Measurements from ENCODE around the gene CHCHD3. TPM values are rescaled to one million over a fixed set of nuclear protein-coding genes. Genes with fewer than 3 reads are reported as not detected.

The CHCHD3 gene
- total RNA-seq, 2 experiments from 2014 or later = 83.5 to 83.8 TPM

GRCh38 chr7:132857703-132858102, 224.2 kb downstream of the CHCHD3 start:
- CTCF ChIA-PET (ENCODE audit: unreplicated experiment) = no interaction called here
- H3K36me3 ChIP-seq (ENCODE audit: insufficient read depth, low read length) = no peaks in the 10 kb centered on the region
- H3K9me2 ChIP-seq (ENCODE audit: insufficient read depth, low read length) = no peaks in the 10 kb centered on the region
- H4K20me1 ChIP-seq (ENCODE audit: insufficient read depth, low read length) = no peaks in the 10 kb centered on the region
- BruUV-seq (replicated peaks) = no TSS peak
- H3K4me1 ChIP-seq (ENCODE audit: insufficient read depth, low read length, poor library complexity, severe bottlenecking) = no peaks in the 10 kb centered on the region
- H2AFZ ChIP-seq (ENCODE audit: low read length) = no peak overlapping the region
- no peak overlapping the region for H3K4me2 ChIP-seq (ENCODE audit: low read length)
- H3K9me3 ChIP-seq (ENCODE audit: low read length) = no peaks in the 10 kb centered on the region
- H3K4me3 ChIP-seq (ENCODE audit: low read depth, low read length, poor library complexity, severe bottlenecking) = no peak overlapping the region
- H3K27ac ChIP-seq (ENCODE audit: low read depth, low read length, poor library complexity, severe bottlenecking) = no peak overlapping the region
- intact Hi-C loops (cut with micrococcal nuclease; ENCODE audit: unreplicated experiment) = no loop called here
- TF ChIP-seq EZH2phosphoT487 (IDR thresholded peaks at IDR 0.05; ENCODE audit: borderline replicate concordance, low read depth, low read length) = no peak
- TF ChIP-seq, protein P1, sequence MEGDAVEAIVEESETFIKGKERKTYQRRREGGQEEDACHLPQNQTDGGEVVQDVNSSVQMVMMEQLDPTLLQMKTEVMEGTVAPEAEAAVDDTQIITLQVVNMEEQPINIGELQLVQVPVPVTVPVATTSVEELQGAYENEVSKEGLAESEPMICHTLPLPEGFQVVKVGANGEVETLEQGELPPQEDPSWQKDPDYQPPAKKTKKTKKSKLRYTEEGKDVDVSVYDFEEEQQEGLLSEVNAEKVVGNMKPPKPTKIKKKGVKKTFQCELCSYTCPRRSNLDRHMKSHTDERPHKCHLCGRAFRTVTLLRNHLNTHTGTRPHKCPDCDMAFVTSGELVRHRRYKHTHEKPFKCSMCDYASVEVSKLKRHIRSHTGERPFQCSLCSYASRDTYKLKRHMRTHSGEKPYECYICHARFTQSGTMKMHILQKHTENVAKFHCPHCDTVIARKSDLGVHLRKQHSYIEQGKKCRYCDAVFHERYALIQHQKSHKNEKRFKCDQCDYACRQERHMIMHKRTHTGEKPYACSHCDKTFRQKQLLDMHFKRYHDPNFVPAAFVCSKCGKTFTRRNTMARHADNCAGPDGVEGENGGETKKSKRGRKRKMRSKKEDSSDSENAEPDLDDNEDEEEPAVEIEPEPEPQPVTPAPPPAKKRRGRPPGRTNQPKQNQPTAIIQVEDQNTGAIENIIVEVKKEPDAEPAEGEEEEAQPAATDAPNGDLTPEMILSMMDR (conservative IDR thresholded peaks at IDR 0.05; ENCODE audit: low read length) = no peak
- POLR2A ChIA-PET = interaction anchor here (0.6 to 1.8 kb wide), 5 partner anchors 12 to 482 kb away, joined by 3 to 7 read pairs (median 3); no protein-coding TSS in a partner anchor
- H3K79me2 ChIP-seq (ENCODE audit: insufficient read depth, low read depth, low read length) = no peaks in the 10 kb centered on the region
- no peak for DNase-seq (ENCODE audit: low spot score)

DNA sequence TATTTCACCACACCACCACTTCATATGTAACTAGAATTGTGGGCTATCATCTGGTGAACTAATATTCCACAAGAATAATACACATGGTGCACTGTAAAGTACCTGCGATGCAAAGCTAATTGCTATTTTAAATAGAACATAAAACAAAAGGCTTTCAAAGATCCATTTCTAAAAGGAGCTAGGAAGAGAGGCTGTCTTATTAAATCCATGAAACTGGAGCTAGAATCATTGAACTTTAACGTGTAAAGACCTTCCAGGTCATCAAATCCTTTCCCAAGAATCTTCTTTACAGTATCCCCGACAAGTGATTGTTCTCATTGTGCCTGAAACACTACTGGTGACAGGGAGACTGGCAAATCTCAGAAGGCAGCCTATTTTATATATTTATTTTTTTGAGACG, 224.9 kb downstream of the CHCHD3 start:
- Histone ChIP-seq H3K4me3 (ENCODE audit: low read depth, low read length, poor library complexity, severe bottlenecking) (no peak overlapping the region), H2AFZ (ENCODE audit: low read length) (no peak overlapping the region), H3K27ac (ENCODE audit: low read depth, low read length, poor library complexity, severe bottlenecking) (no peak overlapping the region), H3K4me2 (ENCODE audit: low read length) (no peak overlapping the region), H3K9me3 (ENCODE audit: low read length) (no peaks in the 10 kb centered on the region), H4K20me1 (ENCODE audit: insufficient read depth, low read length) (no peaks in the 10 kb centered on the region), H3K4me1 (ENCODE audit: insufficient read depth, low read length, poor library complexity, severe bottlenecking) (no peaks in the 10 kb centered on the region), H3K79me2 (ENCODE audit: insufficient read depth, low read depth, low read length) (no peaks in the 10 kb centered on the region), H3K36me3 (ENCODE audit: insufficient read depth, low read length) (no peaks in the 10 kb centered on the region), H3K9me2 (ENCODE audit: insufficient read depth, low read length) (no peaks in the 10 kb centered on the region)
- CTCF ChIA-PET (ENCODE audit: unreplicated experiment) = no interaction called here
- DNase-seq (ENCODE audit: low spot score) = no peak
- TF ChIP-seq EZH2phosphoT487 (IDR thresholded peaks at IDR 0.05; ENCODE audit: borderline replicate concordance, low read depth, low read length) = no peak
- TF ChIP-seq, protein P1 (conservative IDR thresholded peaks at IDR 0.05; ENCODE audit: low read length) = no peak
- POLR2A ChIA-PET = interaction anchor here (0.8 to 1.3 kb wide), 2 partner anchors 20 to 27 kb away, joined by 3 read pairs; no protein-coding TSS in a partner anchor
- BruUV-seq (replicated peaks) = no TSS peak
- intact Hi-C loops (cut with micrococcal nuclease; ENCODE audit: unreplicated experiment) = no loop called here

- Histone ChIP-seq H3K4me3 (ENCODE audit: low read depth, low read length, poor library complexity, severe bottlenecking) (no peak overlapping the region), H3K36me3 (ENCODE audit: insufficient read depth, low read length) (no peaks in the 10 kb centered on the region), H3K9me3 (ENCODE audit: low read length) (no peaks in the 10 kb centered on the region), H3K4me1 (ENCODE audit: insufficient read depth, low read length, poor library complexity, severe bottlenecking) (no peaks in the 10 kb centered on the region), H3K9me2 (ENCODE audit: insufficient read depth, low read length) (no peaks in the 10 kb centered on the region), H2AFZ (ENCODE audit: low read length) (no peak overlapping the region), H3K79me2 (ENCODE audit: insufficient read depth, low read depth, low read length) (no peaks in the 10 kb centered on the region), H4K20me1 (ENCODE audit: insufficient read depth, low read length) (no peaks in the 10 kb centered on the region), H3K27ac (ENCODE audit: low read depth, low read length, poor library complexity, severe bottlenecking) (no peak overlapping the region), H3K4me2 (ENCODE audit: low read length) (no peak overlapping the region)
- no peak for DNase-seq (ENCODE audit: low spot score)
- ChIA-PET POLR2A (no interaction called here), CTCF (ENCODE audit: unreplicated experiment) (no interaction called here)
- TF ChIP-seq, protein P1 (conservative IDR thresholded peaks at IDR 0.05; ENCODE audit: low read length) = no peak
- no peak for TF ChIP-seq EZH2phosphoT487 (IDR thresholded peaks at IDR 0.05; ENCODE audit: borderline replicate concordance, low read depth, low read length)
- BruUV-seq (replicated peaks) = no TSS peak
- intact Hi-C loops (cut with micrococcal nuclease; ENCODE audit: unreplicated experiment) = no loop called here
These were observed 225.5 kb downstream of the CHCHD3 start for GRCh38 chr7:132856416-132856815.
